Activated CD4-positive, alpha-beta T cell treated with anti-CD3 and anti-CD28 coated beads, Interleukin-10, Interleukin-2, amounts not matched to agents 100 ng/mL and 50 ng/mL, durations not matched to agents 16 hours and 8 hours (primary cell): ENCODE measurements around the gene ABHD3.
"Not testable (repeated sequence)": the region's sequence is repeated elsewhere in the genome, so short reads cannot be mapped to it uniquely, and the experiment has no call there.

Experiments used
- DNase-seq: peaks from one replicate; pipeline ENCODE4 v3.0.0-alpha.2; 2020

The ABHD3 gene

GRCh38 chr18:21703241-21703820 lies 1.2 kb downstream of the ABHD3 start:
- DNase-seq: peak; percentile 40

GRCh38 chr18:21702602-21703001 lies 2.0 kb downstream of the ABHD3 start:
- DNase-seq: no peak

GRCh38 chr18:21701621-21702020 lies 3.0 kb downstream of the ABHD3 start:
- no peak for DNase-seq

- no peak for DNase-seq
These were observed 4.0 kb downstream of the ABHD3 start for GRCh38 chr18:21700528-21701075.

GRCh38 chr18:21693322-21693721 lies 11.3 kb downstream of the ABHD3 start:
- no peak for DNase-seq

- no peak for DNase-seq
These were observed 14.8 kb downstream of the ABHD3 start for GRCh38 chr18:21689736-21690135.

GRCh38 chr18:21686282-21687105 lies 18.1 kb downstream of the ABHD3 start:
- DNase-seq: peak; percentile 17

- not testable (repeated sequence) for DNase-seq
These were observed 19.0 kb downstream of the ABHD3 start for GRCh38 chr18:21685556-21685981.

- DNase-seq: peak; percentile 29
These were observed 19.8 kb downstream of the ABHD3 start for GRCh38 chr18:21684731-21685130.

- DNase-seq: peak; percentile 66
These were observed 22.1 kb downstream of the ABHD3 start for GRCh38 chr18:21682371-21683051.

GRCh38 chr18:21680161-21680560 lies 24.4 kb downstream of the ABHD3 start:
- no peak for DNase-seq

- no peak for DNase-seq
These were observed 25.7 kb downstream of the ABHD3 start for GRCh38 chr18:21678859-21679258.

- peak; percentile 43 for DNase-seq
These were observed 29.2 kb downstream of the ABHD3 start for GRCh38 chr18:21675354-21675753.

GRCh38 chr18:21672521-21673267 lies 31.9 kb downstream of the ABHD3 start:
- DNase-seq: no peak

GRCh38 chr18:21669736-21670285 lies 34.8 kb downstream of the ABHD3 start:
- no peak for DNase-seq

GRCh38 chr18:21664069-21664468 lies 40.5 kb downstream of the ABHD3 start:
- DNase-seq: no peak

- DNase-seq: no peak
These were observed 41.0 kb downstream of the ABHD3 start for GRCh38 chr18:21663578-21663977.

- no peak for DNase-seq
These were observed 42.0 kb downstream of the ABHD3 start for GRCh38 chr18:21662581-21662980.

GRCh38 chr18:21660078-21660477 lies 44.5 kb downstream of the ABHD3 start:
- DNase-seq: peak; percentile 26

GRCh38 chr18:21656402-21656801 lies 48.2 kb downstream of the ABHD3 start:
- DNase-seq: no peak

- no peak for DNase-seq
These were observed 51.2 kb downstream of the ABHD3 start for GRCh38 chr18:21653361-21653760.

GRCh38 chr18:21652073-21652472 lies 52.5 kb downstream of the ABHD3 start:
- no peak for DNase-seq

- DNase-seq: no peak
These were observed 54.3 kb downstream of the ABHD3 start for GRCh38 chr18:21650311-21650710.
